Medulla oblongata (tissue), 1 donor: ENCODE data around the gene BMP8B.
"Not testable (repeated sequence)": the region's sequence is repeated elsewhere in the genome, so short reads cannot be mapped to it uniquely, and the experiment has no call there.

Source experiments
- DNase-seq: peaks from one replicate; pipeline ENCODE4 v3.0.0-alpha.2; 2015; ENCODE audit errors: extremely low spot score

The BMP8B gene

GRCh38 chr1:39812913-39813312 lies 24.2 kb upstream of the BMP8B start:
- no peak for DNase-seq

- no peak for DNase-seq
Observed at GRCh38 chr1:39808784-39809517, 20.3 kb upstream of the BMP8B start.

- DNase-seq, result no peak
Observed at GRCh38 chr1:39805385-39805784, 16.7 kb upstream of the BMP8B start.

- no peak for DNase-seq
Observed at GRCh38 chr1:39802496-39803260, 14.0 kb upstream of the BMP8B start.

GRCh38 chr1:39800471-39800835 lies 11.8 kb upstream of the BMP8B start:
- DNase-seq, result no peak

GRCh38 chr1:39799770-39800470 lies 11.3 kb upstream of the BMP8B start:
- peak; percentile 45 for DNase-seq

- peak; percentile 67 for DNase-seq
Observed at GRCh38 chr1:39798859-39799769, 10.4 kb upstream of the BMP8B start.

GRCh38 chr1:39795651-39796050 lies 7.0 kb upstream of the BMP8B start:
- no peak for DNase-seq

- no peak for DNase-seq
Observed at GRCh38 chr1:39791838-39792237, 3.2 kb upstream of the BMP8B start.

GRCh38 chr1:39789571-39790110 lies 976 bp upstream of the BMP8B start:
- DNase-seq, result no peak

- no peak for DNase-seq
Observed at GRCh38 chr1:39788426-39788757, 273 bp downstream of the BMP8B start.

- DNase-seq, result not testable (repeated sequence)
Observed at GRCh38 chr1:39787964-39788363, 701 bp downstream of the BMP8B start.

- no peak for DNase-seq
Observed at GRCh38 chr1:39787468-39787867, 1.2 kb downstream of the BMP8B start.

GRCh38 chr1:39787108-39787375 lies 1.6 kb downstream of the BMP8B start:
- not testable (repeated sequence) for DNase-seq

- DNase-seq, result not testable (repeated sequence)
Observed at GRCh38 chr1:39786303-39787107, 2.2 kb downstream of the BMP8B start.

- not testable (repeated sequence) for DNase-seq
Observed at GRCh38 chr1:39782685-39783084, 6.0 kb downstream of the BMP8B start.

GRCh38 chr1:39782103-39782502 lies 6.6 kb downstream of the BMP8B start:
- DNase-seq, result no peak

- DNase-seq, result no peak
Observed at GRCh38 chr1:39781349-39781715, 7.3 kb downstream of the BMP8B start.

- DNase-seq, result no peak
Observed at GRCh38 chr1:39779821-39780220, 8.8 kb downstream of the BMP8B start.

GRCh38 chr1:39779137-39779536 lies 9.5 kb downstream of the BMP8B start:
- DNase-seq, result no peak
